Endometrial microvascular endothelial cells (primary cell): ENCODE measurements around the gene PRAMEF18. TPM values are rescaled to one million over a fixed set of nuclear protein-coding genes. Genes with fewer than 3 reads are reported as not detected.
"Not testable (repeated sequence)": the region's sequence is repeated elsewhere in the genome, so short reads cannot be mapped to it uniquely, and the experiment has no call there.

Source experiments
- in situ Hi-C: cut with HindIII; loops from 2 replicates; pipeline ENCODE4 v1.10.0; 2017; ENCODE audit warnings: low sequenced_read_pairs, low pct_unique_long_range_greater_than_20kb; ENCODE audit errors: inconsistent ontology term
- total RNA-seq: library from RNA; depleted of rRNA; stranded (reverse); fragments of >200 nt; gene quantifications from one replicate; pipeline ENCODE4 v1.2.3, GENCODE V29; 2015; ENCODE audit errors: inconsistent ontology term

The PRAMEF18 gene, protein sequence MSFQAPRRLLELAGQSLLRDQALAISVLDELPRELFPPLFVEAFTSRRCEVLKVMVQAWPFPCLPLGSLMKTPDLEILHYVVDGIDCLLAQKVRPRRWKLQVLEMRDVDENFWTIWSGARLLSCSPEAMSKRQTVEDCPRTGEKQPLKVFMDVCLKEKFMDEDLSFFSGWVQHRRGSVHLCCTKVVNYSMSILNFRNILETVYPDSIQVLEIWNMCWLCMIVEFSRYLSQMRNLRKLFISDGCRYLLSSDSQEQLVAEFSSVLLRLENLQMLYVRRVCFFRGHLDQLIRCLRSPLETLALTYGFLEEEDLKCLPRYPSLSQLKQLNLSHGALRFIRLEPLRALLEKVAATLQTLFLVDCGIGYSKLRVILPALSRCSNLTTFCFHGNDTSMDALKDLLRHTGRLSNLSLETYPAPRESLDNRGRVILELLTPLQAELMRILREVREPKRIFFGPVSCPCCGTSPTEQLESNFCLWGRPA
- not detected for total RNA-seq

DNA sequence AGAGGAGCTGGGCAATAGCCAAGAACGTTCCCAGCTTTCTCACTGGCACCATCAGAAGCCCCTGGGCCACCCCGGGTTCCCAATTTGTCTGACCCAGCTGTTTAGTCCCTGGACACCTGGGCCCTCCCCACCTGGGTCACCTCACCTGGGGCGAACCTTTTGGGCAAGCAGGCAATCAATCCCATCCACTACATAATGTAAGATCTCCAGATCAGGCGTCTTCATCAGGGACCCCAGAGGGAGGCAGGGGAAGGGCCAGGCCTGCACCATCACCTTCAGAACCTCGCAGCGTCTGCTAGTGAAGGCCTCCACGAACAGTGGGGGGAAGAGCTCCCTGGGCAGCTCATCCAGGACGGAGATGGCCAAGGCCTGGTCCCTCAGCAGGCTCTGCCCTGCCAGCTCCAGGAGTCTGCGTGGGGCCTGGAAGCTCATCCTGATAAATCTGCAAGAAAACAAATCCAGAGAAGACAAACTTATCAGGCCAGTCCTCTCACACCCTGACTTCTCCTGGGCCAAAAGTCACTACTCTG is at the start of gene PRAMEF18:
PRAMEF18 (minus strand) TSS at position 480 of the 530 bp plus-strand sequence; CDS start at position 432, 48 bp downstream.
- in situ Hi-C loops, result not testable (repeated sequence)

DNA sequence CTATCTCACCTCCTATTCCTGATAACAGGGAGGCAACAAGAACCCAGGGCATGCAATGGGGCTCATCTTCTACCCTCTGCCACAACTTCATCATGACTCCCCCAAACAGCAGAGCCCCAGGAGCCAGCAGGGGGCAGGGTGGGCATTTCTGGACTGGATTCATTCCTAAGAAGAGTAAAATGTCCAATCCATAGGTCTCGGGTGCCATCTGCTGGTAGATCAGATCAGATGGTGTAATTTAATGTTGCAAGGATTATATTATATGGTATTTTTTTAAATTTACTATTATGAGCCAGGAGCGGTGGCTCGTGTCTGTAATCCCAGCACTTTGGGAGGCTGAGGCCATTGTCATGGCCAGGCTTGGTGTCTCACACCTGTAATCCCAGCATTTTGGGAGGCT is 39.2 kb upstream of the PRAMEF18 start:
- in situ Hi-C loops, result not testable (repeated sequence)

DNA sequence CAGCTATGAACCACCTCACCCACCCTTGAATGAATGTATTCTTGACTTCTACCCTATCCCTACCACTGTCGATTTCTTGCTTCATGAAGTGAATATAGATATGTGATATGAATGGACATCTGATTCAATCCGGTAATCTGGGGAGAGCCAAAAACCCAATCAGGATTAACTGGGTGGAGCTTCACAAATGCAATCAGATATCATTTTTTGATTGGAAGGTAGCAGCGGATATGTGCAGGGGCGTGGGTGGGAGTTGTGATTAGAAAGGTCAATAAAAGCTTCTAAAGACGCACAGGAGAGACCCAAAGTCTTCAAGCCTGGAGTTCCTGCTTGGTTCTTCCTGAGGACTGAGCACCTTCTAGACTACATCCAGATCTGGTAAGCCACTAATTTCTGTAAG is 27.9 kb upstream of the PRAMEF18 start, which contains the start of gene PRAMEF5:
PRAMEF5 (plus strand) TSS at position 301 of the 400 bp plus-strand sequence. CDS start 5,071 bp downstream, outside the sequence.
- in situ Hi-C loops, result not testable (repeated sequence)

DNA sequence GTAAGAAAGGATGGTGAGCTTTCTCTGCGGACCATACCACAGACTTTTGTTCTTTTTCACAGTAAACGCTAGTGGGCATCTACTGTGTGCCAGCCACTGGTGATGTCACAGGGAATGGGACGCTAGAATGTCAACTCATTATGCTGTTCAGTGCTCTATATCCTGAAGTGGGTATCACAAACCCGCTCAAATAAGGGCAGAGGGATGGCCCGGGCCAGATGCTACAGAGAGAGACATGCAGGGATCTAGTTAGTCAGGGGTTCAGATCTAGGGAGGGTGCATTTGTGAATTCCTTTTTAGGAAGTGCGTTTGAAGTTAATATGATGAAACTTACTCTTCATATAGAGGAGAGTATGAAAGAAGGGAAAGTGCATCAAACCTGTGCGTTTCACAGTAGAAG is 21.2 kb upstream of the PRAMEF18 start:
- in situ Hi-C loops, result not testable (repeated sequence)

DNA sequence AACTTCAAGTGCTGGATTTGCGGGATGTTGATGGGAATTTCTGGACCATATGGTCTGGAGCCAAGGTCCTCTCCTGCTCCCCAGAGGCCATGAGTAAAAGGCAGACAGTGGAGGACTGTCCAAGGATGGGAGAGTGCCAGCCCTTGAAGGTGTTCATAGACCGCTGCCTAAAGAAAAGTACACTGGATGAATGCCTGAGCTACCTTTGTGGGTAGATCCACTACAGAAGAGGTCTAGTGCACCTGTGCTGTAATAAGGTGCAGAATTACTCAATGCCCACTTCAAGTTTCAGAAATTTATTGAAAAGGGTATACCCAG is 20.6 kb upstream of the PRAMEF18 start:
- in situ Hi-C loops, result not testable (repeated sequence)

DNA sequence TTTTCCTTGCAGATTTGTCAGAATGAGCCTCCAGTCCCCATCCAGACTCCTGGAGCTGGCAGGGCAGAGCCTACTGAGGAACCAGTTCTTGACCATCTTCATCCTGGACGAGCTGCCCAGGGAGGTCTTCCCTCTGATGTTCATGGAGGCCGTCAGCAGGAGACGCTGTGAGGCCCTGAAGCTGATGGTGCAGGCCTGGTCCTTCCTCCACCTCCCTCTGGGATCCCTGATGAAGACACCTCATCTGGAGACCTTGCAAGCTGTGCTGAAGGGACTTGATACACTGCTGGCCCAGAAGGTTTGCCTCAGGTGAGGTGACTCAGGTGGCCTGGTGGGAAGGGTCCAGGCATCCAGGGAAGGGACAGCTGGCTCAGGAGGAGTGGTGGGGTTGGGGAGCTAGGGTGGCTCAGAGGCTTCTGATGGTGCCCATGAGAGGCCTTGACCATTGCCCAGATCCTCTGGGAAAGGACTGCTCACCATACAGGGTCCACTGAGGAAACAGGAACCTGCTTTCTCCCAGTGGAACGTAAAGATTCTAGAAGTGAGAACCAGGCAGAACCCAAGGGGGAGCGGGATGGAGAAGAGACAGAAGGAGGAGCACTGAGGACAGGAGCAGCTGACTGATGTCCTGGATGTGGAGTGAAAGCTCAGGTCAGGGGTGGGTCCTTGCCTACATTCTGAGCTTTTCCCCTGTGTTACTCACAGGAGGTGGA is 20.0 kb upstream of the PRAMEF18 start:
- in situ Hi-C loops, result not testable (repeated sequence)

DNA sequence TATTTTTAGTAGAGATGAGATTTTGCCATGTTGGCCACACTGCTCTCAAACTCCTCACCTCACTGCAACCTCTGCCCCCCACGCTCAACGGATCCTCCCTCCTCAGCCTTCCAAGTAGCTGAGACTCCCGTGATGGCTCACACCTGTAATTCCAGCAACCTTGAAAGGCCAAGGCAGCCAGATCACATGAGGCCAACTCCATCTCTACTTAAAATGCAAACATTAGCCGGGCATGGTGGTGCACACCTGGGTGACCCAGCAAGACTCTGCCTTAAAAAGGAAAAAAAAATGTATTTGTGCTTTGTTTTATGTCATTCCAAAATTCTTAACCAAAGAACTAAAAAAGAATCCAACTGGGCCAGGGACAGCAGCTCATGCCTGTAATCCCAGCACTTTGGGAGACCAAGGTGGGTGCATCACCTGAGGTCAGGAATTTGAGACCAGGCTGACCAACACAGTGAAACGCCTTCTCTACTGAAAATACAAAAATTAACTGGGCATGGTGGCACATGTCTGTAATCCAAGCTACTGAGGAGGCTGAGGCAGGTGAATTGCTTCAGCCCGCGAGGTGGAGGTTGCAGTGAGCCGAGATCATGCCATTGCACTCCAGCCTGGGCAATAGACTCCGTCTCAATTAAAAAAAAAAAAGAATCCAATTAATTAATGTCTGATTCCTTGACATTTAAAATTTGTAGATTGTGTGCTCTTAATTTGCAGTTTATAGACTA is 17.7 kb upstream of the PRAMEF18 start:
- in situ Hi-C loops, result not testable (repeated sequence)

DNA sequence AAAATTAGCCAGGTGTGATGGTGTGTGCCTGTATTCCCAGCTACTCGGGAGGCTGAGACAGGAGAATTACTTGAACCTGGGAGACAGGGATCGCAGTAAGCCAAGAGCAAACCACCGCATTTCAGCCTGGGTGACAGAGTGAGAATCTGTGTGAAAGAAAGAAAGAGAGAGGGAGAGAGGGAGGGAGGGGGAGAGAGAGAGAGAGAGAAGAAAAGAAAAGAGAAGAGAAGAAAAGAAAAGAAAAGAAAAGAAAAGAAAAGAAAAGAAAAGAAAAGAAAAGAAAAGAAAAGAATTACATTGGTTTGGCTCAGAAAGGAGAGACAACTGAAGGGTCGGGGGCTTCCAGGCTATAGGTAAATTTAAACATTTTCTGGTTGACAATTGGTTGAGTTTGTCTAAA is 13.7 kb upstream of the PRAMEF18 start:
- in situ Hi-C loops, result not testable (repeated sequence)

DNA sequence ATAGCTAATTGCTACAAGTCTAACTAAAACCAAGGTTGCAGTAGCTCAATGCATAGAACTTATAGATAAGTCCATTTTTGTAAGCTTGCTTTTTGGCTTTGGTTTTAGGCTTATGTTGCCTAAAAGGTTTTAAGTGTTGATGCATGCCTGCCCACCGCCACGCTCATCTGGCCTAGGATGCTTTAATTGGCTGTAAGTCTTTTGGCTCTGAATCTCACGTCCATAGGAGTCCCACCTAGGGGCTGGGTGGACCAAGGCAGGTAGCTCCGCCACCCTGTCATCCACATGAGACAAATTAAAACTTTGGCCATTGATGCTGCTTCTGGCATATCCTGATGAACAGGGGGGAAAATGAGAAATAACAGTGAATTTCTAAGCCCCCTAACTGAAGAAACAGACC is 11.6 kb upstream of the PRAMEF18 start:
- in situ Hi-C loops, result not testable (repeated sequence)

DNA sequence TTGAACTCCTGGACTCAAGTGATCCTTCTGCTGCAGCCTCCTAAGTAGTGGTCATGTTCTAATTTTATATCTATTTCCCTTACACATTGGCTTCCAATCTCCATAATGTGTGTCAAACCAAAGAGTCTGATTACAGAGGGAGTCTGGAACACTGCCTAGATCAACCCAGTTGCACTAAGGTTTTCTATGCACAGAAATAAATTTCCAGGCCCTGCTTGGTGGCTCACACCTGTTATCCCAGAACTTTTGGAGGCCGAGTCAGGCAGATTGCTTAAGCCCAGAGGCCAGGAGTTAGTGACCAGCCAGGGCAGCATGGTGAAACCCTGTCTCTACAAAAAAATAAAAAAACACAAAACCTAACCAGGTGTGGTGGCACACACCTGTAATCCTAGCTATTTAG is 8.1 kb upstream of the PRAMEF18 start:
- in situ Hi-C loops, result not testable (repeated sequence)

DNA sequence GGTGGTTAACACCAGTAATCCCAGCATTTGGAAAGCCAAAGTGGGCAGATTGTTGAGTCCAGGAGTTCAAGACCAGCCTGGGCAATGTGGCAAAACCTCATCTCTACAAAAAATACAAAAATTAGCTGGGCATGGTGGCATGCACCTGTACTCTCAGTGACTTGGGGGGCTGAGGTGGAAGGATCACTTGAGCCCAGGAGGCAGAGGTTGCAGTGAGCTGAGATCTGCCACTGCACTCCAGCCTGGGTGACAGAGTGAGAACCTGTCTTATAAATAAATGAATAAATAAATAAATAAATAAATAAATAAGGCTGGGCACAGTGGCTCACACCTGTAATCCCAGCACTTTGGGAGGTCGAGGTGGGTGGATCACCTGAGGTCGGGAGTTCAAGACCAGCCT is 6.1 kb upstream of the PRAMEF18 start:
- in situ Hi-C loops, result not testable (repeated sequence)

DNA sequence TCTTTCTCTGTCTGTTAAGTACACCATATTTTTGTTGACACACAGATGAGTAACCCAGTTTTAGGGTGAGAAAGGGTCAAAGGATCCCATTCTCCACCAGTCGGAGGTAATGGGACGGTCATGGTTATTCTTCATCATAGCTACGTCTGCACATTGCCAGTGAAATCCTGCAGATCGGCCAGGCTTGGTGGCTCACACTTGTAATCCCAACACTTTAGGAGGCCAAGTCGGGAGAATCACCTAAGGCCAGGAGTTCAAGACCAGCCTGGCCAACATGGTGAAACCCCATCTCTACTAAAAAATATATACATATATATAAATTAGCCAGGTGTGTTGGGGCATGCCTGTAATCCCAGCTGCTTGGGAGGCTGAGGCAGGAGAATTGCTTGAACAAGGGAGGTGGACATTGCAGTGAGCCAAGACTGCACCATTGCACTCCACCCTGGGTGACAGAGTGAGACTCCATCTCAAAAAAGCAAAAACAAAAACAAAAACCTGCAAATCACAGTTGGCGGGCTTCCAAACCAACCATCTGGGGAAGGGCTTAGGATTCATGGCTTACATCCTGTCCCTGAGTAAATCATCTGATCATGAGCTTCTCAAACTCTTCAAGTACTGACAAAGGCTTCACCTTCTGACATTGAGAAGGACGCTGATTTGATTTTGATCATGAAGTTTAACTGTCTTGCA is 5.3 kb upstream of the PRAMEF18 start:
- in situ Hi-C loops, result not testable (repeated sequence)

DNA sequence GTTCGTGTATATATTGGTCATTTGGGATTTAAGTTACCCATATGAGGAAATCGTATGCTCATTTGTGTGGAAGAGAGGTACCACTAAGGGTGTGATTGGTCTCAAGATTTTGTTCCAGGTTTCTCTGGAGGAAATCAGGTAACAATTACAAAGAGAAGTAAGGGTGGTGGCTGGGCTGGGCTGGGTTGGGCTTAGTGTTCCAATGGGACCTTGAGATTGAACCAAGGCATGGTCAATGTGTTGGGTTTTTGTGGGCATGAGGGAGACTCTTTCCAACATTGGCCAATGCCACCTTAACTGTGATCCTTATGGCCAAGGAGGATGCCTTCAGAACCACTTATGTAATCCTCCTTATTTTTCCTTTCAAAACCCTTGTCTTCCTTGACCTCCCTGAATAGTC is 4.6 kb upstream of the PRAMEF18 start:
- in situ Hi-C loops, result not testable (repeated sequence)

DNA sequence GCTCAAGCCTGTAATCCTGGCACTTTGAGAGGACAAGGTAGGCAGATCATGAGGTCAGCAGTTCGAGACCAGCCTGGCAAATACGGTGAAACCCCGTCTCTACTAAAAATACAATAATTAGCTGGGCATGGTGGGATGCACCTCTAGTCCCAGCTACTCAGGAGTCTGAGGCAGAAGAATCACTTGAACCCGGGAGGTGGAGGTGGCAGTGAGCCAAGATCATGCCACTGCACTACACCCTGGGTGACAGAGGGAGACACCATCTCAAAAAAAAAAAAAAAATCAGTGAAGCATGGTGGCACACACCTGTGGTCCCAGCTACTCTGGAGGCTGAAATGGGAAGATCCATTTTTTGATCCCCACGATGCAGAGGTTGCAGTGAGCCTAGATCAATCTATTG is 4.1 kb upstream of the PRAMEF18 start:
- in situ Hi-C loops, result not testable (repeated sequence)

DNA sequence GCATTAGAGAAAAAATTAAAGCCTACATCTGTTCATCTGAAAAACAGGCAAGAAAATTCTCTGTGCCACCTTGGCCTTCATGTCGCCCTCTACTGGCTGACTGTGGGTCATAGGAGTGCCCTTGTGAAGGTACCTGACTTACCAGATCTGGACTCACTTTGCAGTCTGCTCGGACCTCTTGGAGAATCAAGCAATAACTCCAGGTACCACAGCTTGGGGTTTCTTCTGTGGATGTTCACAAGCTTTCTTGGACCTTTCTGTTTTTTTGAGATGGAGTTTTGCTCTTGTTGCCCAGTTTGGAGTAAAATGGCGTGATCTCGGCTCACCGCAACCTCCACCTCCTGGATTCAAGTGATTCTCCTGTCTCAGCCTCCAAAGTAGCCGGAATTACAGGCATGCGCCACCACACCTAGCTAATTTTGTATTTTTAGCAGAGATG is 2.4 kb upstream of the PRAMEF18 start:
- in situ Hi-C loops, result no loop called here

DNA sequence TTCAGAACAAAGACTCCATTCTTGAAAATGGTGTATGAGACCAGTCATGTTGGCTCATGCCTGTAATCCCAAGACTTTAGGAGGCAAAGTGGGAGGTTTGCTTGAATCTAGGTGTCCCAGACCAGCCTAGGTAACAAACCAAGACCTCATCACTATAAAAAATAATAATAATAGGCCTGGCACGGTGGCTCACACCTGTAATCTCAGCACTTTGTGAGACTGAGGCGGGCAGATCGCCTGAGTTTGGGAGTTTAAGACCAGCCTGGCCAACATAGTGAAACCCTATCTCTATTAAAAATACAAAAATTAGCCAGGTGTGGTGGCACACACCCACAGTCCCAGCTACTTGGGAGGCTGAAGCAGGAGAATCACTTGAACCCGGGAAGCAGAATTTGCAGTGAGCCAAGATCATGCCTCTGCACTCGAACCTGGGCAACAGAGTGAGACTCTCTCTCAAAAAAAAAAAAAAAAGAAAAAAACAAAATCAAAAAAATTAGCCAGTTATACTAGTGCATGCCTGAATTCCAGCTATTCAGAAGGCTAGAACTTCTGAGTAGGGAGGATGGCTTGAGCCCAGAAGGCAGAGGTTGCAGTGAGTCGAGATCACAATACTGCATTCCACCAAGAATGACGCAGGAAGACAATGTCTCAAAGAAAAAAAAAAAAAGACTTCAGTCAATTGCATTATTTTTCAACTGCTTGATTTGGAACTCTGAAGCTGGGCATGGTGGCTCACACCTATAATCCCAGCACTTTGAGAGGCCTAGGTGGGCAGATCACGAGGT is 1.5 kb upstream of the PRAMEF18 start:
- in situ Hi-C loops, result not testable (repeated sequence)

DNA sequence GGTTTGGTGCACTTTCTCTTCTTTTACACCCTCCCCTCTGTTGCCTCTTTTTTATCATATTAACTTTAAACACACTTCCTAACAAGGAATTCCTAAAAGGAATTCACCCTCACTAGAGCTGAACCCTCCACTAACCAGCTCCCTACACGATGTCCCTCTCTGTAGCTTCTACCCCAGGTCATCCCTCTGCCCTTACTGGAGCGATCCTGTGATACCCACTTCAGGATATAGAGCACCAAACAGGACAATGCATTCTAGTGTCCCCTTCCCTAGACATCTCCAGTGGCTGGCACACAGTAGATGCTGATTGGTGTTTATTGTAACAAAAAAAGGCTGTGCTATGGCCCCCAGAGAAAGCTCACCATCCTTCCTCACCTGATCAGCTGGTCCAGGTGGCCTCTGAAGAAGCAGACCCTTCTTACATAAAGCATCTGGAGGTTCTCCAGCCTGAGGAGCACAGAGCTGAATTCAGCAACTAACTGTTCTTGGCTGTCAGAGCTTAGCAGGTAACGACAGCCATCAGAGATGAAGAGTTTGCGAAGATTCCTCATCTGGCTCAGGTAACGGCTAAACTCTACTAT is 1.4 kb downstream of the PRAMEF18 start:
- in situ Hi-C loops, result no loop called here
